ENCODE results near the gene PRKN.

PRKN gene

DNA sequence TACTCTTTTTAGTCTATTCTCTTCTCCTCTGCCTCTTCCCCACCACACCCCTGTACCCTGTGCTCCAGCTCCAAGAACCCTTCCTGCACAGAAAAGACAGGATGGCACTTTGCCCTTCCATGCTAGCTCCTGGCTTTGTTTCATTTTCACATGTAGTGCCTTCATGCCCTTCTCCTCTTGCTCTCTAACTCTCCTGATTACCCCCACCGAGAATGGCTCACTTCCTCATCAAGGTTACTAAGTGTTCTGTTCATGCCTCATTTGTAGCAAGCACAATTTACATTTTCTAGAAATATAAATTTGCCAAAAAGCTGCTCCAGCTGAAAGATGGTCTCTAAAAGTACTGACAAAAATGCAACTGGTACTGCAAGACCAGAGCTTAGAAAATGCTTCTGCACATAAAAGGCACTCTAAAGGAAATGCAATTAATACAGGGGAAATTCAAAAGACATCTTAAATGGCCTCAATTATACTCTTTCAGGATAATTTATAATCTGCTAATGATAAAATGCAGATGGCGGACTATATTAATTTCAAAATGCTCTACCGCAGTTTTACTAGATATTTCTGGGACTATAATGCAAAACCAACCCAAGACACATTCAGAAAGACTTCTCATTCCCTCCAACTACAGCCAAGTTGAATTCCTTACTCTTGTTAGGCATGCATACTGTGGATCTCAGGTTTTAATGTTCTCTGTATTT is 570.2 kb downstream of the PRKN start:
- DNase-seq, result no peak

GRCh38 chr6:162156146-162156545 is 571.4 kb downstream of the PRKN start:
- DNase-seq, result no peak

DNA sequence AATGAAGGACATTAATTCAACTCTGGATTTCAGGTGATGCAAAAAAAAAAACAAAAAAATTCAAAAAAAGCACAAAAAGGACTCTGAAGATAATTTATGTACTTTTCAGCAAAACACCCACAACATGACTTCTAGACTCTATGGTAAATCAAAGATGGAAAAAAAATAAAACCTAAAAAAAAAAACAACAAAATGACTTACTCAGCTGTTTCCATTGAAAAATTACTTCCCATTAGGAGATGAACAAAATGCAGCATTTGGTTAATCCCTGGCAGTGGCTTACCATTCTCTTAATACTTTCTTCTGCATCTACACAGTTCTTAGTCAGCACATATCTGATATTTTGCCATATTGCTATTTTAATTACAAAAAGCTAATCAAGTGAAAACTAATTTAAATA is 572.6 kb downstream of the PRKN start:
- DNase-seq, result no peak

- DNase-seq, result no peak
These were observed 573.6 kb downstream of the PRKN start for GRCh38 chr6:162154001-162154400.

DNA sequence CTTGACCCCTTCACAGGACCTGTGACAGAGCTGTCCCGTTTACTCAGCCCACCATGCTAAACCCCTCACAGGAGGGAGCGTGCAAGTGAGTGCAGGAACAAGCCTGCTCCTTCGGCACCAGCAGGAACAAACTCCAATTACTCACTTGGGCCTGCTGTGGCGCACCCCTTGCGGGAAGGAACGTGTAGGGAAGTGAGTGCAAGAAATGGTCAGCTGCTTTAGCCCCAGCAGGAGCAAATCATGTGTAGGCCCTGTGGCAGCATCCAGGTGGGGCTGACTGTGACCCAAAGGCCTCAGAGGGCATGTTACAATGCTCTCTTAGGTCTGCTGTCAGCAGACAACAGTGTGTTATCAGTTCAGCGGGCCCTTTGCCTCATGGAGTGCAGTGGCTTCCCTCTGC is 574.4 kb downstream of the PRKN start:
- no peak for DNase-seq

GRCh38 chr6:162151021-162151665 is 576.4 kb downstream of the PRKN start:
- DNase-seq, result no peak

- DNase-seq, result no peak
These were observed 577.3 kb downstream of the PRKN start for GRCh38 chr6:162150295-162150694.

- DNase-seq, result no peak
These were observed 577.8 kb downstream of the PRKN start for GRCh38 chr6:162149786-162150185.

GRCh38 chr6:162147805-162148204 is 579.8 kb downstream of the PRKN start:
- DNase-seq, result no peak

- DNase-seq, result no peak
These were observed 580.3 kb downstream of the PRKN start for GRCh38 chr6:162147281-162147680.

- DNase-seq, result no peak
These were observed 587.2 kb downstream of the PRKN start for GRCh38 chr6:162140251-162140852.

DNA sequence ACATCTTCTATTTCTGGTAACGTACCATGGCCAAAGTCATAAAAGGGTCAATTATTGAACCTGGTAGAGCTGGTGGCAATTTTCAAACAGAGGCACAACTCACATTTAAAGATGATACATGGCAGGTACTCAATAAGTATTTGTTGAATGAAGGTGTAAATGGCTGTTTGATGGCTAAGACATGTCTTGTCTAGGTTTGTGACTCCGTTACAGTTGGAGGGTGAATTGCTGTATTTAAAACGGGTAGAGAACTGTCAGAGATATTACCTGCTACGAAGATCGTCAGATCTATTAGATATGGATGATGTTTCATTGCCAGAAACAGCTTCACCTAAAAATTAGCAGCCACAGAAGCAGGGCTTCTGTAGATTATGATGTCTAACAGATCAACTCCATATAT is 601.9 kb downstream of the PRKN start:
- no peak for DNase-seq

GRCh38 chr6:162124710-162125435 is 602.7 kb downstream of the PRKN start:
- DNase-seq, result no peak

DNA sequence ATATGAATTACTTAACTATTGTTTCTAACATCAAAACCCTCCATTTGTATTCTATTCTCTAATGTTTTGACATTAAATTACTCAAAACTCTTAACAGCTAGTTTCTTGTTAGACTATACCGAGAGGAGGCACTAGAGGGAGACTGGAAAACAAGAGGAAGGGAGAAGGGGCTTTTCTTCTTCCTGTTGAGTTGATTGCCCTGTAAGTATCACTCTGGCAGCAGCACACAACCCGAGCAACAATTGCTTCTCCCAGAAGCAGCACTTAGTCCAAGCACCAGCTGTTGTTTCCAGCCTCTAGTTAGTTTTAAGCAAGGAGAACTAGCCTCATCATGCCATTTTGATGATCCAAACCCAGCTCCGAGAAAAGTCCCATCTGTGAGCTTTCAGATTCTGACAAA is 603.8 kb downstream of the PRKN start:
- DNase-seq, result no peak

DNA sequence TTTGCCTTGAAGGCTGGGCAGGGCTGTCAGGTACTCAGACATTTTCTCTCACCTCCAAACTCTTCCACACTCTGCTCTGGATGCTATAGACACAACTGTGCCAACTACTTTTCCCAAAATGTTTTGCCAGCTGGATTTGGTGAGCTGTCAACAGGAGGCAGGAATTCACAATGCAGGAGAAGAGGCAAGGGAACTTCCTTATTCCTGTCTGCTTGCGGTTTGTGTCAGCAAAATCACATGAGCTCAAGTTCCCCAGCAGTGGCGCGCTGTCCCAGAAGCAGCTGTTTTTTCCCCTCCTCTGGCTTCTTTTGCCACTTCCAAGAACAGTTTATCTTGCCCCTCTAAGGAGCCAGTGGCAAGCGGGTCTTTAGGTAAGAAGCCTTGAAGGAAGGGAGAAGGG is 608.2 kb downstream of the PRKN start:
- DNase-seq, result peak in 1 of 2 donors; percentile 28

GRCh38 chr6:162118706-162119105 is 608.9 kb downstream of the PRKN start:
- DNase-seq, result no peak

GRCh38 chr6:162116902-162117525 is 610.6 kb downstream of the PRKN start:
- DNase-seq, result no peak

GRCh38 chr6:162109480-162110050 is 618.0 kb downstream of the PRKN start:
- DNase-seq, result no peak

- DNase-seq, result no peak
These were observed 619.5 kb downstream of the PRKN start for GRCh38 chr6:162108041-162108440.

GRCh38 chr6:162100096-162100495 is 627.5 kb downstream of the PRKN start:
- DNase-seq, result no peak

DNA sequence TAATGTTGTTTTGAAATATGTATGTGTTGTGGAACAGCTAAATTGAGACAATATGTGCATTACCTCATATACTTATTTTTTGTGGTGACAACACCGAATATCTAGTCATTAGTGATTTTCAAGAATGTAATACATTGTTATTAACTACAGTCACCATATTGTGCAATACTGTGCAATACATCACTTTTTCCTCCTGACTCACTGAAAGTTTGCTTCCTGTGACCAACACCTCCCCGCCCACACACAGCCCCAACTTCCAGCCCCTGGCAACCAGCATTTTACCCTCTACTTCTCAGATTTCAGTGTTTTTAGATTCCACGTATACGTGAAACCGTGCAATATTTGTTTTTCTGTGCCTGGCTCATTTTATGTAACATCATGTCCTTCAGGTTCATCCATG is 627.9 kb downstream of the PRKN start:
- peak; percentile 15 to 44 for DNase-seq

DNA sequence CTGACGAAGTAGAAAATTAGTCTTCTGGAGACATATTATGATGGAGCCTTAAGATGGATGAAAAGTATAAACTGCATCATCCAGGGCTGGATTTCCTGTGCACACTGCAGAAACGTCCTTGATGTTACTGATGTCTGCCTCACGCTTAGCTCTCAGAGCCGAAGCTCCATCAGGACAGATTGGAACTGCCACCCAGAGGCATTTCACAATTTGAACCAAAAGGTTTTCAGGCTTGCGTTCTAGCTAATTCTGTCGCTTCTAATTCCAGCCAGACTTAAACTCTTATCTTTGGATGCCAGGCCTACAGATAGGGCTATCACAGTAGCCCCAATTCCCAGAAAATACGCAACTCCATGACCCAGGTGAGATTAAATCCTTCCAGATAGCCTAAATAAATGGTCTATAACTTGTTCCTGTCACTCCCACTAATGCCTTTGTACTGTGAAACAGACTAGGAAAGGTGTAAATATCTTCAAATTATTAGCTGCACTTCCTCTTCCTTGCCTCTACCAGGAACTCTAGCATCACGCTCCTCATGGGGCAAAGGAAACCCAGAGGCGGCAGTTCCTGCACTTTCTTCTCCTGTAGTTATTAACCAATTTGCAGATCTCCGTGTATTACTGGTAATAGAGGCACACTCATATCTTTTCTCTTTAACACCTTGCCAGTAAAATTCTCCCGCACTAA is 634.6 kb downstream of the PRKN start:
- DNase-seq, result no peak

All from CD4-positive, alpha-beta T cell treated with Interleukin-4 for 1 hour (primary cell).